GM21786 (cell line): ENCODE measurements around the gene LIG1.
A peak's percentile ranks its signal among the peaks of the same experiment; 100 is the strongest.

Source experiments
- ATAC-seq: cut with Tn5 transposase; IDR thresholded peaks from one replicate; pipeline ENCODE4 v1.9.1; 2021; ENCODE audit not compliant: unreplicated experiment

The LIG1 gene

DNA sequence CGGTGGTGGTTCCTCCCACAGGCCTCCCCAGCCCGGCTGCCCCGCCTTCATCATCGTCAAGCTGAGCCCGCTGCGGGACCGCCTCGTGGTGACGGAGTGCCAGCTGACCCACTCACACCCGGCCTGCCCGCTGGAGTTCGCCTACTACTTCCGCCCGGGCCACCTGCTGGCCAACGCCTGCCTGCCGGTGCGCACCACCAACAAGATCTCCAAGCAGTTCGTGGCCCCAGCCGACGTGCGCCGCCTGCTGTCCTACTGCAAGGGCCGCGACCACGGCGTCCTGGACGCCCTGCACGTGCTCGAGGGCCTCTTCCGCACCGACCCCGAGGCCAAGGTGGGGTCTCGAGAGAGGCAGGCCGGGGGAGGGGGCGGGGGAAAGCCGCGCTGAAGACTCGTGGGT is 12.3 kb upstream of the LIG1 start:
- no peak for ATAC-seq

DNA sequence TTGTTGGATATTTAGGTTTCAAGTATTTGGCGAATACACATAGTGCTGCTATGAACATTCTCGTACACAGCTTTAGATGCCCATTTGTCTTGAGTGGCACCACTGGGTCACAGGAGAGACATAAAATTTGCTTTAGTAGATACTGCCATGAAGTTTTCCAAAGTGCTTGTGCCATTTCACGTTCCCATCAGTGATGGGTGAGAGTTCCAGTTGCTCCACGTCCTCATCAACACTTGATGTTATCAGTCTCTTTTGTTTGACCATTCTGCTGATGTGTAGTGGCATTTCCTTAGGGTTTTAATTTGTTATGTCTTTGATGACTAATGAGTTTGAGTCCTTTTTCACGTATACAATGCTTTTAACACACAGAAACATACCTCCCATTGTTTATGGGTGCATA is 11.4 kb upstream of the LIG1 start:
- no peak for ATAC-seq

DNA sequence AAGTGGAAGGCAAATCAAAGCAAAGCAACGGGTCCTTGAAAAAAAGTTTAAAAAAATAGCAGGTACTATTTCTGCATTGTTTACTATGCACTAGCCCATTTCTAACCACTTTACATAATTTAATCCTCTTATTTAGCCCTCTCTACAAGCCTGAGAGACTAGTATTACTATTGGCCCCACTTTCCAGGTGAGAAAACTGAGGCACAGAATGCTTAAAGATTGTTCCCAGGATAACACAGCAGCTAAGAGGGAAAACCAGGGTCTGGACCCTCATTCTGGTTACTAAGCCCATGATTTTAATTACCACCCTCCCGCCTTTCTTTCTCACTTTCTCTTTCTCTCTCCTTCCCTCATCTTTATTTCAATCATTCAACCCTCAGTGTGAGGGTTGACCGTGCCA is 6.1 kb upstream of the LIG1 start:
- no peak for ATAC-seq

DNA sequence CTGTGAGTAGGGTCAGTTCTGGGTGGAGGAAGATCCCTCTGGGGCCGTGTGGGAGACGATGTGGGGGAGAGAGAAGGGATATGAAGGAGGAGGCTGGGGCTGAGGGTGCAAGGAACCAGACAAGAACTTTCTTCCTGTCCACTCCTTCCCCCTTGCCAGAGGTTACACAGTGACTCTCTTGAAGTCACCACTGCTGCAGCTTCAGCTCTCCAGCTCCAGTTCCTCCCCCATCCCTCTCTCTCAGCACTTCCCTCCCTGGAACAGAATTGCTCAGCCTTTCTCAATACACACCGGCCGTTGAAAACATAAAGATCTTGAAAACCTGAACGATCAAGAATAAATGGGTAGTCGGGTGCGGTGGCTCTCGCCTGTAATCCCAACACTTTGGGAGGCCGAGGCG is 5.4 kb upstream of the LIG1 start:
- no peak for ATAC-seq

- no peak for ATAC-seq
These were observed 4.4 kb upstream of the LIG1 start for GRCh38 chr19:48174445-48175030.

DNA sequence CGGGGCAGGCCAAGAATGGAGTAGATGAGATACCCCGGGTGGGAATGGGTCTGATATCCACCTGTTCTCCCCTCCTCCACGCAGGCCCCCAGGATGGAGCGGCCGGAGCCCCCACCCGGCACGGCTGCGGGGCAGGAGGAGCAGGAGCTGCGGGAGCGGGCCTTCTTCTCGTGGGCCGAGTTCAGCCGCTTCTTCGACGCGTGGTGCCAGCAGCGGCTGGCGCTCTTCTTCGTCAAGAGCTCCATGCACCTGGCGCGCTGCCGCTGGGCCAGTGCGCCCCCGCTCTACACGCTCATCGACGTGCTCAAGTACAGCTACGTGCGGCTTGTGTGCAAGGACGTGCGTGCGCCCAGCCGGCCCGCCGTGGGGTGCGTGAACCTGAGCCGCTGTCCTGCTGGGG is 1.6 kb upstream of the LIG1 start:
- ATAC-seq: no peak

- ATAC-seq: no peak
These were observed 738 bp upstream of the LIG1 start for GRCh38 chr19:48170817-48171347.

- peak; percentile 13 for ATAC-seq
These were observed 586 bp downstream of the LIG1 start for GRCh38 chr19:48169578-48169938.

DNA sequence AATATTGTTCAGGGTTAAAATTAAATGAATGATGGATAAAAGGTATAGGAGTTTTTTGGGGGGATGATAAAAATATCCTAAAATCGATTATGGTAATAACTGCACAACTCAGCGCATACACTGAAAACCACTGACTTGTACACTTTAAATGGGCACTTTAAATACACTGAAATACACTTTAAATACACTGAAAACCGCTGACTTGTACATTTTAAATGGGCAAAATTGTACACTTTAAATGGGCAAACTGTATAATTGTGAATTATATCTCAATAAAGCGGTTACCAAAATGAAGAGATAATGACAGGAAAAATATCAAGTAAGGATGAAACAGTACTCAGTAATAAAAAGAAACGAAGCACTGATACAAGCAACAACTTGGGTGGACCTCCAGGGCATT is 1.5 kb downstream of the LIG1 start:
- ATAC-seq: no peak

- ATAC-seq: no peak
These were observed 11.8 kb downstream of the LIG1 start for GRCh38 chr19:48158210-48158790.

DNA sequence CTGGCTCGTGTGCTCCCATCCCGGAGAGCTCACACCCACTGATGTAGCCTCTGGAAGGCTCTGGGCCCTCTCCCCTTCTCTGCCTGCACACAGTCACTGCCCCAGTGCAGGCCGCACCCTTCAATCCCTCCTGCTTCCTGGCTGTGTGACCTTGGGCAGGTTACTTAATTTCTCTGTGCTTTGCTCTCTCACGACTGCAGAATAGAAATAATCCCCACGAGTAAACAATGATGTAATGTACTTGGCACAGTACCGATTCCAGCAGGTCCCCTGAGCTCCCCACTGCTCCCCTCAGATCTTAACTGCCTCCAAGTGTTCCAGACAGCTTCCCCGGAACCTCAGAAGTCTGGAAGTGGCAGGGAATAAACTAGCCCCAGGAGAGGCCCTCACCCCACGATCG is 16.1 kb downstream of the LIG1 start:
- ATAC-seq: no peak

GRCh38 chr19:48152551-48152950 is 17.6 kb downstream of the LIG1 start:
- no peak for ATAC-seq

GRCh38 chr19:48149430-48149829 is 20.7 kb downstream of the LIG1 start:
- no peak for ATAC-seq

DNA sequence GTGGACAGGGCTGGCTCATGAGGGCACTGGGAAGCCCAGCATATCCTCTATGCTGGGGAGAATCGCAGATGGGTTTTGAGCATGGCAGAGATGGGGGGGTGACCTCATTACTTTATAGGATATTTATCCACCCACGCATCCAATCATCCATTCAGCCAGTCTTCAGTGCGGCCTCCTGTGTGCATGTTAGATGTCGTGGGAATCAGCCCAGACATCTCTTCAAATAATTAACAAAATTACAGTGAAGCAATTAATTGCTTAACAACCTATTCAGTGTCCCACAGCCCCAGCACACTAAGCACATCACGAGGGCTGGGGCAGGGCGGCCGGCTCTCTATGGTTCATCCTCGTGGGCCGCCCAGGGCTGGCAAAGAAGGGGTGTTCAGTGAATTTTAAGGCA is 21.6 kb downstream of the LIG1 start:
- ATAC-seq: no peak

DNA sequence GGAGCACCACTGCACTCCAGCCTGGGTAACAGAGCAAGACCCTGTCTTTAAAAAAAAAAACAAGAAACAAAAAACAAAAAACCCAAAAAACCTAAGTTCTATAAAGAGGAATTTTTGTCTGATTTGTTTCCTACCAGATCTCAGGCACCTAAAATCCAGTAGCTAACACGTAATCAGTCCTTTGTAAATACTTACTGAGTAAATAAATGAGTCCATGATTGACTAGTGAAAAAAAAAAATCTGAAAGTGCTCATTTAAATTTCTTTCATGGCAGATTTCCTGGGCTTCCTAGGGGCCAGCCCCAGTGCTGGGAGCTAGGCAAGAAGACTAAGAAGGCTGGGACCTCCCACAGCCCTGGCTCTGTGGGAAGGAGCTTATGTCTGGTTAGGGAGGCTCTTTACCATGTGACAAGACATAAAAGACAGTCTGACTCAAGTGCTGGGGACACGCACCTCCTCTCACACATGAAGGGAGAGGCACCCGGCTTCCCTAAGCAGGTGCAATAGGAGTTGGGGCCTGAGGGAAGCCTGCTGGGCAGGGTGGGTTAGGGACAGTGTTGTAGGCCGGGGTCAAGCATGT is 22.5 kb downstream of the LIG1 start:
- ATAC-seq: no peak

- no peak for ATAC-seq
These were observed 31.1 kb downstream of the LIG1 start for GRCh38 chr19:48139053-48139452.

GRCh38 chr19:48137411-48137810 is 32.7 kb downstream of the LIG1 start:
- no peak for ATAC-seq

DNA sequence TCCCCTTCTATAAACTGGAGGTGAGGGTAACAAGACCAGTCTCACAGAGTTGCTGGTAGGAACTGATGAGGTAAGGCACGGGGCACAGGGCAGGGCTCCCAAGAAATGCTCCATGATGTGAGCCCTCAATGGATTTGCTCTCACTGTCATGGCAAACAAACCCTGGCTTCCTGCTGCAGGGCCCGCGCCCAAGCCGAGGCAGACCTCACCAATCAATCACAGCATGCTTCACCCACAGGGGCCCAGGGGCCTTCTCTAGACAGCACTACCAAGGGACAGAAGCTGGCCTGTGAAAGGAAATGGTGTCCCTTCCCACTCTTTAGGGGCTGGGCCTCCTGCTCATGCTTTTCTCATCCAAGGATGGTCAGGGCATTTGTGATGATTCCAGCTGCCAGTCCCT is 33.6 kb downstream of the LIG1 start:
- no peak for ATAC-seq

- ATAC-seq: no peak
These were observed 34.7 kb downstream of the LIG1 start for GRCh38 chr19:48135411-48135810.

DNA sequence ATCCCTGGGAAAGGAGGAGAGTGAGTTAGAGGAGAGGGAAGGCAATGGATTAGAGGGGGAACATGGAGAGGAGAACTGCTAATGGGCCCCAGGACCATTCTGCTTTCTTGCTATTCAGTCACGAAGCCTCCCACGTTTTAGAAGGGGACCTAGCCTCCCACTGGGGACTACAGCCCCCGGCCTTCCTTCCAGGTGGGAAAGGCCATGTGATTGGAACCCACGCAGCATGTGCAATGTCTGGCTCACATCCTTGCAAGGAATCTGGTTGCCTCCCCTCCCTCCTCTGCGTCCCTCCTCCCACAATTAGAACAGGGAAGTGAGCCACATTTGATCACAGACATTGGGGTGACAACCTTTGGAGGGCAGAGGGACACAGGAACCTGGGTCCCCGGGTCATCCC is 37.0 kb downstream of the LIG1 start:
- ATAC-seq: no peak

GRCh38 chr19:48127561-48127960 is 42.6 kb downstream of the LIG1 start:
- no peak for ATAC-seq

DNA sequence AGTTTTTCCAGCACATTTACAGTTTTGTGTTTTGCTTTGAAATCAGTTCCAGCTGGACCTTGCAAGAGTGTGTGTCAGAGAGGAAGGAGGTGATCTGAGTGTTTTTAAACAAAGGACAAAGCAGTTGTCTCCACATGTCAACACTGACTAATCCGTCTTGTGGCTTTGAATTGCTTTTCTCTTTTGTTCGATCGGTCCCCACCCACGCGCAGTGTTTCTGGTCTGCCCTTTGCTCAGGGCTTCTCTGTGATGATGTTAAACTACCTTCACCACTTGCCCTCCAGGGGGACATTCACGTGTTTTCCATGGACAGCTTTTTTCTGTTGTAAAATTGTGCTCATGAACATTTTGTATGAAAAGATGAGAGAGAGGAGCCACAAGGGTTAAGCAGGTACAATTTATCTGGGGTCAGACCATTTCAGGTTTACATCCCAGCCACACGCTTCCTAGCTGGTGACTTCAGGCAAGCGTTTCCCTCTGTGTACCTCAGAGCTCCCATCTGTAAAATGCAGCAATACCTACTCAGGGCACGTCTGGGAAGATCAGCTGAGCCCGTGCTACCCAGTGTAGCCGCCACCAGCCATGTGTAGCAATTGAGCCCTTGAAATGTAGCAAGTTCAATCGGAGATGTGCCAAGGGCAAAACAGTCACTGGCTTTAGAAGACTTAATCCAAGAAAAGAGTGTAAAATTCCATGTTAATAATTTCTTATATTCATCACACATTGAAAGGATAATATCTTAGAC is 46.1 kb downstream of the LIG1 start:
- no peak for ATAC-seq
